NCI-H345 treated with DMSO at 0.1 percent for 48 hours (cell line): ENCODE measurements around the gene SLC23A1.
"Not testable (repeated sequence)": the region's sequence is repeated elsewhere in the genome, so short reads cannot be mapped to it uniquely, and the experiment has no call there.

Experiments
- DNase-seq: peaks from one replicate; lab custom pipeline; 2025; ENCODE audit not compliant: unreplicated experiment; lab: John Stamatoyannopoulos, UW

Gene SLC23A1

DNA sequence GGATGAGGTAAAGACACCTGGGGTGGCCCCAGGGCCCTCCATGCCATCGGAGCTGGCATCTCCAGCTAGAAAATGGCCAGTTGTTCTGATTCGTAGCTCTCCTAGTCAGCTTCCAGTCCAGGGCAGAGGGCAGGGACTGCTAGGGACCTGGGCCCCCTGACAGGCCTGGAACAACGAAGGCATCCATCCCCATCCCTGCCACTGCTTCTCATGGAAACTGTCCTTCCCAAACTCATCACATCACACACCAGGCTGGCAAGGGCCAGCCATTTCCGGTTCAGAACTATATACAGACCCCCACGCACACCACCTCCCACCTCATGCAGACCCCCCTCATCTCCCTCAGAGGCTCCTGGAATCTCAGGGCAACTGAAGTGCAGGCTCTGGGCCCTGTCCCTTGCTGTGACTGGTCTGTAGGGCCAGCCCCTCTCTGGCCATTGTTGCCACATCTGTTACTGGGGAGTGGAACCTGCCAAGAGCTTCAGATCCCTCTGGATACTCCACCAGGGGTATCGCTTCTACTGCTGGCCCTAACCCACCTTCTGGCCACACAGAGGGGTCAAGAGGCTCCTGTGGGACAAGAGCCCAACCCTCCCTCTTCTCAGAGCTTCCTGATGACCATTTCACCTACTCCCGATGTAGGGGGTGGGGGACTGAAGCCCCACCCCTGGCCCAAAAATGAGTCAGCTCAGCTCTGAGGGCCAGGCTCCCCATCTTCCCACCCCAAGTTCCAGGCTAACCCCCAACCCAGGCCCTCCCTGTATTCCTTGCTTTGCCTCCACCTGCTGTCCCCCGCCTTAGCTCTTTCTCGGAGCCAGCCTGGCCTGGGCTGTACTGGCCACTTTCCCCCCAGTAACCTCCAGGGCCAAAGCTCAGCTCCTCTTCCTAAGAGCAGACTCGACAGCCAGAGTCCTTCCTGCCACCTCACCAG is 7.8 kb upstream of the SLC23A1 start:
- DNase-seq, result no peak

DNA sequence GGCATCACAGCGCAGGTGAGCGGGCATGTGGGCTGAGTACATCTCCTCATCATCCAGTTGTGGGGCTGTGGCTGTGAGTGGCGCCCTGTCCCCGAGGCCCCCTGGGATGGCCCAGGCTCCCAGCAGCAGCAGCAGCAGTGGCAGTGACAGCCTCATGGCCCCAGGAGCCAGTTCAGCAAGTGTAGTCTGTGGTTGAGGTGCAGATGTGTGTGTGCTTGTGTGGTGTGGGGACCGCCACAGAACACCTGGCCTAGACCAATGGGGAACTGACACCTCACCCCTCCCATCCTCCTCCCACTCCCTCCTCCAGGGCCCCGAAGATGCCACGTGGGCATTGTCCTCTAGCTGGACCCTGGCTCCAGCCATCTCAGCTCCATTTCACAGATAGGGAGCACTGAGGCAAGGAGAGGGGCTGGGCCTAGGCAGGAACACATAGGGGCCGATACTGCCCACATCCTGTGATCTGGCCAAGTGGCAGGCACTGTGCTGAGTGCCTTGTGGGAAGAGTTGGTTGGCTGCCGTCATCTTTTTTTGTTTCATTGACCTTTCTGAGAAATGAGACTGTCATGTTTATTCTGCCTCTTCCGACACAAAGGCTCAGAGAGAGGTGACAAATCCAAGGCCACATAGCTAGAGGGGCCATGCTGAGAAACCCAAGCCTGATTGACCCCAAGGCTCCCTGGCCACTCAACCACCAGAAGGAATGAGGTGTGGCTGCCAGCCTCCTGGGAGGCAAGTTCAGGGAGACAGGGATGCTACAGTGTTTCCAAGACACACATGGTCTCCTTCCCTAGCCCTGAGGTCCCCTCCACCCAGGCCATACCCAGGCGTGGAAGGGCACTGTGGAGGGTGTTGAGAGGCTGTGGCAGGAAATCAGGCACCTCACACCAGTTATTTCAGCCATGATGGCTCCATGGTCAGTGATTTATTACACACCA is 6.9 kb upstream of the SLC23A1 start, which contains the start of gene MZB1:
Gene MZB1 (minus strand): TSS at position 213 of the 938 bp plus-strand sequence. CDS start 57 bp downstream, at position 156.
- no peak for DNase-seq

DNA sequence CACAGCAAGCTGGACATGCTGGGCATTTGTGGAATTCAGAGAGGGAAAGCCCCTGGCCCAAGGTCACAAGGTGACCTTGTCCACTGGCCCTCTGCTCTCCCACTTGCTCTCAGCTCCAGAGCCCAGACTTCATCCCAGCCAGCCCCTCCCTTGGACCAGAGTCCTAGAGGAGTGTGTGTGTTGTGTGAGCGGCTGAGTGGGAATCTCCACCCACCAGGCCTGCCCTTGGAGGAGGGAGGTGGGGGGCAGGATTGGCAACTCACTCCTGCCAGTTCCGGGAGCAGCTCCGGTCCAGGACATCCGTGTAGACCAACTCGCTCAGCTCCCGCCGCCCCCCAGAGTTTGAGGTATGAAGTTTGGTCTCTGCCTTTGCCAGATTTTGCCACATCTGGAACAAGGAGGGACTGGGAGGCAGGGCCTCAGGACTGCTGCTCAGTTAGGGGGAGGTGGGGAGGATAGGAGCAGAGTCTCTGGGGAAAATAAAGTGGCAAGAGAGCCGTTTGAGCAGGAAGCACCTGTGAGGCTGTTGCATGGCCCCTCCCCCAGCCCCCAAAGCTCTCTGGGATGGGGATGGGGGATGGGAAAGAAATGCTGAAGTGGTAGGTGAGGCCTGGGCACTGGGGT is 5.2 kb upstream of the SLC23A1 start:
- DNase-seq, result no peak

DNA sequence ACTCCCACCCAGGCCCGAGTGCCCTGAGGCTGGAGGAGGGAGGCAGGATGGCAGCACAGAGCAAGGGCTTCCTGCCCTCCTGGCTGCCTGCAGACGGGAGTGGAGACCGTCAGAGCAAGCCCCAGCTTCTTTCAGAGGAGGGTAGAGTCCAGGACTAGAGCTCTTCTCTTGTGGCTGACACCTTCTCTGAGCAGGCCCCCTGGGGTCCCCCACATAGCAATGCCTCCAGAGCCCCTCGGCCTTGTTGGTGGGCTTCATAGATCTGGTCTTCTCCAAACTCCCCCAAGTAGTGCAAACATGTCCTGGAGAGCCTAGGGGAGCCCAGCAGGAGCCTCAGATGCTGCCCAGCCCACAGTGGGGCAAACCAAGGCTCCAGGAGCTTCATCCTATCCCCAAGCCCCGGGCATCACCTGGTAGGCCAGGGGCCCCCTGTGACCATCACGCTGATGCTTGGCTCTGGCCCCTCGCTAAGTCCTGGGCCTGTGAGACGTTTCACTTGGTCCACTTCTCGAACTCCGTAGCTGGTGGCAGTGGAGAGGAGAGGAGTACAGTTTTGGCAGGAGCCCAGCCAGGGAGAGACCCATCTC is 4.6 kb upstream of the SLC23A1 start:
- no peak for DNase-seq

DNA sequence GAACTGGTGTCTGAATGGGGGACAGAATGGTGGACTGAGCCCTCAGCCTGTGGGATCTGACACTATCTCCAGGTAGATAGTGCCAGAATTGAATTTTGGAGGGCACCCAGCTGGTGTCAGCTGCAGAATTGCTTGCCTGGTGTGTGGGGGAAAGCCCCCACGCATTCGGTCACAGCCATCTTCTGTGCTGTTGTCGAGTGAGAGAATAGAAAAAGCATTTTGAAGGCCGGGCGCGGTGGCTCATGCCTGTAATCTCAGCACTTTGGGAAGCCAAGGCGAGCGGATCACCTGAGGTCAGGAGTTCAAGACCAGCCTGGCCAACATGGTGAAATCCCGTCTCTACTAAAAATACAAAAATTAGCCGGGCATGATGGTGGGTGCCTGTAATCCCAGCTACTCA is 3.9 kb upstream of the SLC23A1 start:
- DNase-seq, result not testable (repeated sequence)

DNA sequence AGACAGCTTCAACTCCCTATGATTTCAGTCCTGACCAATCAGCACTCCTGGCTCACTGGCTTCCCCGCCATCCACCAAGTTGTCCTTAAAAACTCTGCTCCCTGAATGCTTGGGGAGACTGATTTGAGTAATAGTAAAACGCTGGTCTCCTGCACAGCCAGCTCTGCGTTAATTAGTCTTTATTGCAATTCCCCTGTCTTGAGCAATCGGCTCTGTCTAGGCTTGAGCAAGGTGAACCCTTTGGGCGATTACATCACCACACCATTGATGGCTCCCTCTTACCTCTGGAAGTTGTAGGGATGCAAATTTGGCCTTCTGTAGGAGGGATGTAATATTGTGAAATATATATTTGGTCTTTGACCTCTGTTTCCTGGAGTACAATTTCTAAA is 2.9 kb upstream of the SLC23A1 start:
- no peak for DNase-seq

DNA sequence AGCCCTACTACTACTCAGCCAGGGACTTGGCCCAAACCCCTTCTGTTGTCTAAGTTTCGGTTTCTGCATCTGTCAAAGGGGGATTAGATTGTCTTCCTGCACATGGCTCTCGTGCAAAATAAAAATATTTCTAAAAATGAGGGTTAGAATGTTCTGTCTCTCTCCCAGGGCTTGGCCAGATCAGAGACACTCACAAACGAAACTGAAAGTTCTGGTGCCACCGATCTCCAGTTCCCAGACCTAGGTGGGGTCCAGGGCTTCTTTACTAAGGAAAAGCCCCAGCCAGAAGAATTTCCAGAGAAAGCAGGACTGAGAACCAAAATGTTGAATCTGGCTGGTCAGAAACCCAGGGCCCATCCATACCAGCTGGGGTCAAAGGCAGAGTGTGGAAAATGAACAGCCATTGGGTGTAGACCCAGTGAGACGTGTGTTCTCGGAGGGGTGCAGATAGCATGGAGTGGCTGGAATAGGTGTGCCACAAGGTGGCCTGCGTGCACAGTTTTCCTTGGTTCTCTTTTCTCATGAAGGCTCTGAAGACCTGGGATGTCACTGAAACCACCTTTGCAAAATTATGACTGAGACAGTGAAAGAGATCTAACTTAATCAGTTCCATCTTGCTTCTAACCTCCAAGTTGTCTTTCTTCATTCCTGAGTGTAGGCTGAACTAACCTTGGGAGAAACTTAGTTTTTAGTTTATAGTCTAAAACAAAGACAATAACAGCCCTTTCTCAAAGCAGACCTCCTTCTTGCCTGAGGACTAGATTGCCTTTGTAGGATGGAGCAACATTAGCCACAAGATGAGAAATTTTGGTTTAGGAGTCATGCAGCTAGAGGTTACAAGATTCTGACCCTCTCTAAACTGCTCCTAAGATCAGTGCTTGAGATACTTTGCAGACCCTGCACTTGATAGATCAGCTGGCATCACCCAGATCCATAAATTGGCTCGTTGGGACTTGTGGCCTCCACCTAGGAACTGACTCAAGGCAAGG is 2.3 kb upstream of the SLC23A1 start:
- no peak for DNase-seq

DNA sequence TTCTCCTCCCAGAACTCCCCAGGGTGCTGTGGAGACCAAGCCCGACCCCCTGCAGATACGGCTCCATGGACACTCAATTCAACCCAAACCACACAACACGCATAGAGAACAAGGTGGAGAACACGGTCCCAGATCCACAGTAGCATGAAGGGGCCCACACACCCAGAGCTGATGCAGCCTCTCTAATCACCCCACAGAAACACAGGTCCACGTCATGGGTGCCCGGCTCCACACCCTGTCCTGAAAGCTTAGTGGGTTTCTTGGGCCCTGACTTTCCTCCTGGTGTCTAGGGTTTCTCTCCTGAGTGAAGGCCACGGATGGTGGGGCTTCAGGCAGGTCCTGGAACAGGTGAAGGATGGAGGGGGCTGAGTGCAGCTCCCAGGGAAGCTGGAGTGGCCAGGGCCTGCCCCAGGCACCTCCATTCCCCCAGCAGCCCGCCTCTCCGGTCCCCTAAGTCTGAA is 1.5 kb upstream of the SLC23A1 start:
- no peak for DNase-seq

DNA sequence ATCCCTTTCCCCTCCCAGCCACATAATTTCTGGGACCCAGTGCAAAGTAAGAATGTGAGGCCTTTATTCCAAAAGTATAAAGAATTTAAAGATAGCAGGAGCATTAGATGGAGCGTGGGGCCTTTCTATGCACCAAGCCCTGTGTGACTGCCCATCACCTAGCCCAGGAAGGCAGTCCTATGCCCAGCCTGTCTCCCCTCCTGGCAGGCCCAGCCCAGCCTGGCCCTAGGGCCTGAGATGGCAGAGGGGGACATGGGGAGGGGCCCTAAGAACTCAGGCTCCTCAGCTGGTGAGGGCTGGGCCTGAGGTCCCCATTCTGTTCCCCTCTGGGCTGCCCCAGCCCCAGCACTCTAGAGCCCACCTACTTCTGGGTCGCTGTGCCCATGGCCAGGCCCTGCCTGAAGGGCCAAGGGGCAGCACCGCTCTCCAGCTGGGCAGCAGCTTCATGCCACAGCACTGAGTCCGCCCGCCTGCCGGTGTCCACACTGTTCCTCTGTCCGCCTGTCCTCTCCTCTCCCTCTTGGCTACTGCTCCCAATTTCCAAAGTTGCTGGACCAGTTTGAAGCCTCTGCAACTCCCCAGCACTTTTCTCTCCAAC is 995 bp upstream of the SLC23A1 start:
- no peak for DNase-seq

DNA sequence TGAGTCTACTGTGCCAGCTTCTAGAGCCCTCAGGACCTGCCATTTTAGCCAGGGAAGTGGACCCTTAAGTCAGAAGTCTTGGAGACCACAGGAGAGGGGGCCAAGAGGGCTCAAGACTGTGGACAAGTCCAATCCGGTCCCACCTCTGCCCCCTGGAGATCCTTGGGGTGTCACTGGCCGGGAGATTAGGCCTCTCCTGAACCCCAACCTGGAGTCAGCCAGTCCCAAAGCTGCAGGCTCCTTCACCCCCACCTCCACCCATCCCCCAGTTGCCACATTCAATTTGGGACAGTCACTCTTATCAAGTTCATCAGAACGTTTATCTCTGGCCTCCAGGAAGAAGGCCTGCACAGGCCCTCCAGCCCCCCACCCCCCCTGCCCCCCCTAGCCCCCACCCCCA is 290 bp downstream of the SLC23A1 start:
- no peak for DNase-seq

DNA sequence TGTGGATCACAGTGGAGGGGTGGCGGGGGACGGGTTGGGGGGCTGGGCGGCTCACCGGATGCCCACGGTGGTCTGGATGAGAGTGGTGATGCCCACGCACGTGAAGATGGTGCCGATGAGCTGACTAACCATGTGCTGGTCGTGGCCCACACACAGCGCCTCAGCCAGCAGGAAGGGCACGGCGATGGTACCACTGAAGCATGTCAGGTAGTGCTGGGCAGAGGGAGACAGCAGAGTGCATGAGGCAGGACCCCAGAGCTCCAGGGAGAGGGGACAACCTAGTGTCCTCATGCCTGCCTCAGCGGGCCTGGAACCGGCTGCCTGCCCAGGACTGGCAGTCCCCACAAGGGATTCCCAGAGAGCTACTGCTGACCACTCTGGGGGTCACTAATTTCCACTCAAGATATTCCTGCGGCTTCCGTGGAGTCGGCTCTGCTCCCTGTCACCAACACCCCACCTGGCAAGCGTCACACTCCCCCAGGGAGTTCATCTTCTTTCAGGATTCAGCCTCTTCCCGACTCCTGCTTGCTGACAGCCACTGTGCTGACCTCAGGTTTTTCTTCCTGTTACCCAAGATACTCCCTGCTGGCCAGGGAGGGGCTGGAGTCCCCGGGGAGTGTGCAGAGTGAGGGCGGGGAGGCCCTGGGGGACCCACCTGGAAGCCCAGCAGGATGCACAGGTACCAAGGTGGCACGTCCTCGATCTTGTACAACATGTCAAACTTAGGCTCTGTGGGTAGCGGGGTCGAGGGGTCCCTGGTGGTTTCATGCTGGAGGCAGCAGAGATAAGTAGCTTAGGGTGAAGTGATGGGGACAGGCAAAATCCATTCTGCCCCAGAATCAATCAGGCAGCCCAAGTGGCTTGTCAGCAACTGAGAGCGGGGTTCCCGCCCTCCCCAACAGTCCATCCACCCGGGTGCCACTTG is 998 bp downstream of the SLC23A1 start:
- DNase-seq, result no peak

DNA sequence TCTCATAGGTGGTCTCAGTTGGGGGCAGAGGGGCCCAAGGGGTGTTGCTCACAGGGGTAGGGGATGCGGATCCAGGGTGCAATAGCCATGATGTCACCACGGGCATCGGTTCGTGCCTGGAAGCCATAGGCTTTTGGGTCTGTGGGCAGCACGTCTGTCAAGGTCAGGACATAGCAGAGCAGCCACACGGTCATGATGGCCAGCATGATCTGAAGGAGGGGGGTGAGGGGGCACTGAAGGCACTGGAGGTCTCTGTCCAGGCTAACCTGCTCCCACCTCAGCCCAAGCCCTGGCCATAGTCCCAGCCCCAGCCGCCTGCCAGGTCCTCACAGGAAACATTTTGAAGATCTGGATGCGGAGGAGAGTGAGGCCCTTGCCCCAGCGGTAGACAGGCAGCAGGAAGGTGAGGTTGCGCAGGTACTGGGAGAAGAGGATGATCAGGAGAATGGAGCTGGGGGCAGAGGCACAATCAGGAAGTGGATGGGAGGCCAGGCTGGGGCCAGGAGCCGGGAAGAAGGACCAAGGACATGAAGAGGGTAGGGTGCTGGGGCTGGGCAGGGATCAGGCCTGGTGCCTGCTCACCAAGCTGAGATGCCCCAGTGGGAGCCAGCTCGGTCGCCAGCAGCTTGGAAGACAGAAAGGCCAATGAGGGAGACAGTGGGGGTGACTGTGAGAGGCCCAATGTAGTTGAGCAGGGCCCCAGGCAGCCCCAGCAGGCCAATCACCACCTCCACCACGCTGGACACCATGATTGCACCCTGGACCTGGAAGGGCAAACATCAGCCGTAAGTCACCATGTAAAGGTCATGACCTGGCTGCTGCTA is 3.3 kb downstream of the SLC23A1 start:
- no peak for DNase-seq

DNA sequence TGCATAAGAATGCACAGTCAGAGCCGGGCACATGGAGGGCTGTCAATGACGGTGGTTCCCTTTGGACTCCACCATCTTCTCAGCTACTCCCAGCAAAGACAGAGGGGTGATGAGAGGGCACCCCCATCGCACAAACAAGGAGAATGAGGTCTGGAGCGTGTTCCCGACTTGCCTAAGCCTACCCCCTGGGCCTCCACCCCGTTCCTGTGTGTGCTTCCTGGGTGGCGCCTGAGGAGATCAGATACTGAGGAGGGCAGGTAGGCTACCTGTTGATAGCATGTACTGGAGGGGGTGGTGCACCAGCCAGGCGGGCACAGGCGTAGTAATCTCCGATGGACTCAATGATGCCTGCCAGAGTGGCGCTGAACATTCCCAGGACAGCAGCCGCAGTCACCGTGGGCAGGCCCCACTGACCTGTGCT is 4.1 kb downstream of the SLC23A1 start:
- DNase-seq, result no peak

DNA sequence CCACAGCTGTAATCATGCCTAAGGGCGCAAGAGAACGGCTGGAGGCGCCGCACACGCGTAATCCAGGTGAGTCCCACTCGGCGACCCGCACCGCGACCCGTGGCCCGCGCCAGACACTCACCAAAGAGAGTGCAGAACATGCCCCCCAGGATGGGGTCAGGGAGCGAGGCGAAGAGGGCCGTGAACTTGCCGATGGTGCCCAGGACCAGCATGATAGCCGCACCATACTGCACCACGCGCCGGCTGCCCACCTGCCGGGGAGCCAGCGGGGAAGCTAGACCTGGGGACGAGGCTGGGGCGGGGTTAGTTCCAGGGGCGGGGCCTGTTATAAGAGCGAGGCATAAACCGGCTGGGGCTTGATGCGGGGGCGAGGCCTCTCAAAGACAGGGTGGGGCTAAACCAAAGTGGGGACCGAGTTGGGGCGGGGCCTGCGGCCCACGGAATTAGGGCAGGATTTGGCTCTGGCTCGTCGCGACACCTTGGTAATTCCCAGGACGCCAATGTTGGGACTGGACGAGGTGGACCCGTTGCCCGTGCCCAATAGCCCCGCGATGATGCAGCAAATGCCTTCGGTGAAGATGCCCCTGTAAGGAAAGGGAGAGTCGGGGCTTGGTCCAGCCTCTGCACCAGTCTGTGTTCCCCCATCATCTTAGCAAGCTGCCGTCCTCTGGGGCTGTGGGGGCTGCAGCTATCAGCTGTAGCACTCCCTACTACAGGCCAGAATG is 4.8 kb downstream of the SLC23A1 start:
- DNase-seq, result no peak

DNA sequence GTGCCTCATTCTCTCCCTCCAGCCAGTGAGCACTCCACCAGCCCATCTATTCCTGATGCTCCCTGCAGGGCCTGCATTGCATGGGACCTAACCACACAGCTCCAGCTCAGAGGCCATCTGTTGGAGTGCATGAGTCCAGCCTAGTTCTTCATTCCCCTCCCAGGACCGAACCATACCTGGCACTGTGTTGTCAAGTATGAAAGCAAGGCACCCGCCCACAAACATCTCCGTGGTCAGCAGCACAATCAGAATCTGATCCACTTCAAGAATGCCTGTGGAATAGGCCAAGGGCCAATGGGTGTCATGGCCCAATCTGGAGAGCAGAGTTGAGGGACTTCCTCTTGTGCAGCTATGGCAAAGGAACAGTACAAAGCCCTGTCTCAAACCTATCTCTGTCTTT is 5.9 kb downstream of the SLC23A1 start:
- no peak for DNase-seq

DNA sequence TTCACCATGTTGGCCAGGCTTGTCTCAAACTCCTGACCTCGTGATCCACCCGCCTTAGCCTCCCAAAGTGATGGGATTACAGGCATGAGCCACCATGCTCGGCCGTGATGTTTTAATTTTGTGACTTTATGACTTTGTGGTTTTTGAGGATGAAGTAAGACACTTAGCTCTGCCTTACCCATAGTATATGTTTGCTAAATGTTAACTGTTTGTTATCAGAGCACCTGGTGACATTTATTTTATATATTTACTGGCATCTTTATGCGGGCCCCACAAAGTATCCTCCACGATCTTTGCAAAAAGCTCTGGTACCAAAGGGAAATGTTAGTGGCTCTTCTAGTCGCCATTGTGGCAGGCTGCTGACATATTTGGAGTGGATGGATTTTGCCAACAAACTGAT is 6.7 kb downstream of the SLC23A1 start:
- DNase-seq, result no peak

DNA sequence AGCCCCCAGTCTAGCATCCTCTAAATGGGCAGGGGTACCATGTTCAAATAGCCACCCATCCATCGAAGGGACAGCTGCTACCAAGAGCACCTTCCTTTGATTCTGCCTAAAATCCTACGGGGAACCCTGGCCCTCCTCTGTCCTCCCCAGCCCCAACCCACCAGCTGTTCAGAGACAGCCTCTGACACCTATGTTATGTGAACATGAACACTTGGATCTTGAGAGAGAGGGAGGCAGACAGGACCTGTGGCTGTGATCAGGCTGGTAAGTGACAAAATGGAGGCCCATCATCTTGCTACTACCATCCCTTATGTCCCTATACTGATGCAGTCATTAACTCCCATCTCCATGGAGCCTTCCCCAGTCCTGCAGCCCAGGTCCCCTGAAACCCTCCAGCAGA is 8.2 kb downstream of the SLC23A1 start:
- no peak for DNase-seq
